ENCODE results near the gene PDP2. TPM values are rescaled to one million over a fixed set of nuclear protein-coding genes. Genes with fewer than 3 reads are reported as not detected.

PDP2 gene
- total RNA-seq, 4 donors from 2014 or later = 2.2 to 5.2 (median 4.1) TPM

DNA sequence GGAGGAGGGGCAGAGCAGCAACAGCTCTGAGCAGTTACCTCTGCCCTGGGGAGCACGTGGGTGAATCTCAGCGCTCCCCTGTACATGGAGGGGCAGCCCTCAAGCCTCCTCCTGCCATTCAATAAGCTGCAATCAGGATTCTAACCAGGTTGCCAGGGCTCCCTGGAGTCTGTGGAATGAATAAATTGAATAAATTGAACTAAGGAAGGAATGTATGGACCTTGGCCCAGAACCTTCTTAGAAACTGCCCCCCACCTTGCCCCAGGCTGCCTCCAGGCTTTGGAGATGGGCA is 39.9 kb downstream of the PDP2 start:
- intact Hi-C loops (cut with DNase I; ENCODE audit: low total_unique reads) = no loop called here
- Histone ChIP-seq H3K27ac (peak overlapping the region; percentile 91 to 99 (median 96)), H3K4me1 (peaks cover 33 to 57% of the 10 kb centered on the region in 2 donors), H3K4me3 (no peak overlapping the region), H3K9me3 (no peaks in the 10 kb centered on the region), H3K27me3 (no peaks in the 10 kb centered on the region), H3K36me3 (peaks cover 0 to 20% of the 10 kb centered on the region in 2 donors)
- in situ Hi-C loops (cut with MboI; ENCODE audit: low sequenced_read_pairs in 4 of 4) = no loop called here
- ATAC-seq (no peak), DNase-seq (no peak)
- no peak for TF ChIP-seq POLR2A (IDR thresholded peaks at IDR 0.05)
- TF ChIP-seq, protein P1, sequence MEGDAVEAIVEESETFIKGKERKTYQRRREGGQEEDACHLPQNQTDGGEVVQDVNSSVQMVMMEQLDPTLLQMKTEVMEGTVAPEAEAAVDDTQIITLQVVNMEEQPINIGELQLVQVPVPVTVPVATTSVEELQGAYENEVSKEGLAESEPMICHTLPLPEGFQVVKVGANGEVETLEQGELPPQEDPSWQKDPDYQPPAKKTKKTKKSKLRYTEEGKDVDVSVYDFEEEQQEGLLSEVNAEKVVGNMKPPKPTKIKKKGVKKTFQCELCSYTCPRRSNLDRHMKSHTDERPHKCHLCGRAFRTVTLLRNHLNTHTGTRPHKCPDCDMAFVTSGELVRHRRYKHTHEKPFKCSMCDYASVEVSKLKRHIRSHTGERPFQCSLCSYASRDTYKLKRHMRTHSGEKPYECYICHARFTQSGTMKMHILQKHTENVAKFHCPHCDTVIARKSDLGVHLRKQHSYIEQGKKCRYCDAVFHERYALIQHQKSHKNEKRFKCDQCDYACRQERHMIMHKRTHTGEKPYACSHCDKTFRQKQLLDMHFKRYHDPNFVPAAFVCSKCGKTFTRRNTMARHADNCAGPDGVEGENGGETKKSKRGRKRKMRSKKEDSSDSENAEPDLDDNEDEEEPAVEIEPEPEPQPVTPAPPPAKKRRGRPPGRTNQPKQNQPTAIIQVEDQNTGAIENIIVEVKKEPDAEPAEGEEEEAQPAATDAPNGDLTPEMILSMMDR (IDR thresholded peaks at IDR 0.05 in 4 of 5, conservative IDR thresholded peaks at IDR 0.05 in 1 of 5) = no peak

DNA sequence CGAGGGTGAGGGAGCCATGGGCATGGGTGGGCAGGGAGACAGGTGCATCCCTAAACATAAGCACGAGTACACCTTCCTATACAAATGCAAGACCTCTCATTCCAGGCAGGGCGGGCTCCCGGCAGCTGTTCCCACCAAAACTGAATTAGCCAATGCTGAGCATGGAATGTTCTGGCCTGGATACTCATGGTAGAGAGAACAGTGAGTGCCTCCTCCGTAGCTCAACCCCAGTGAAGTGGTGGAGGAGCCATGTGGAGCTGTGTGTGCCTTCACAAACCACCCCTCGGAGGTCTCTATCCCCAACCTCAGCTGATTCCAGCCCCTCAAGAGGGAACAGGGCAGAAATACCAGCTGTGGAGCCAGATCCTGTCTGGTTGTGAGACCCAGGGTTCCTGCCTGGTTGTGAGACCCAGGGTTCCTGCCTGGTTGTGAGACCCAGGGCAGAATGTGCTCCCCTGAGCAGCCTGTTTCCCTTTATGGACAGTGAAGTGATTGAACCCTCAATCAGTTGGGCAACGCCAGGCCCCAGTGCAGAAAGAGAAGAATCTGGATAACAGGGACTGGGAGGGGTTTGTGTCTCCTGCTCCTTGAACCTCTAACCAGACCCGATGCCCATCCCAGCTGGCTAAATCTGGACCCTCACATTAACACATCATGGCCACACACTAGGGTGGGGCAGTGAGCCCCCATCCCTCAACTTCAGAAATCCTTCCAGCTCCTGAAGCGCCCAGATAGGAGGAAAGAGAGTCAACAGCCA is 40.8 kb downstream of the PDP2 start:
- Histone ChIP-seq H3K27ac (peak overlapping the region; percentile 91 to 99 (median 96)), H3K4me3 (peak overlapping the region in 1 of 4 donors; percentile 79), H3K27me3 (no peaks in the 10 kb centered on the region), H3K36me3 (peaks cover 0 to 20% of the 10 kb centered on the region in 2 donors), H3K4me1 (peaks cover 37 to 65% of the 10 kb centered on the region in 2 donors), H3K9me3 (no peaks in the 10 kb centered on the region)
- TF ChIP-seq, protein P1 (IDR thresholded peaks at IDR 0.05 in 4 of 5, conservative IDR thresholded peaks at IDR 0.05 in 1 of 5) = no peak
- peak; percentile 32 to 56 for TF ChIP-seq POLR2A (IDR thresholded peaks at IDR 0.05)
- intact Hi-C loops (cut with DNase I; ENCODE audit: low total_unique reads) = no loop called here
- DNase-seq (peak; percentile 61 to 85), ATAC-seq (peak; percentile 39 to 53)
- in situ Hi-C loops (cut with MboI; ENCODE audit: low sequenced_read_pairs in 4 of 4) = no loop called here

DNA sequence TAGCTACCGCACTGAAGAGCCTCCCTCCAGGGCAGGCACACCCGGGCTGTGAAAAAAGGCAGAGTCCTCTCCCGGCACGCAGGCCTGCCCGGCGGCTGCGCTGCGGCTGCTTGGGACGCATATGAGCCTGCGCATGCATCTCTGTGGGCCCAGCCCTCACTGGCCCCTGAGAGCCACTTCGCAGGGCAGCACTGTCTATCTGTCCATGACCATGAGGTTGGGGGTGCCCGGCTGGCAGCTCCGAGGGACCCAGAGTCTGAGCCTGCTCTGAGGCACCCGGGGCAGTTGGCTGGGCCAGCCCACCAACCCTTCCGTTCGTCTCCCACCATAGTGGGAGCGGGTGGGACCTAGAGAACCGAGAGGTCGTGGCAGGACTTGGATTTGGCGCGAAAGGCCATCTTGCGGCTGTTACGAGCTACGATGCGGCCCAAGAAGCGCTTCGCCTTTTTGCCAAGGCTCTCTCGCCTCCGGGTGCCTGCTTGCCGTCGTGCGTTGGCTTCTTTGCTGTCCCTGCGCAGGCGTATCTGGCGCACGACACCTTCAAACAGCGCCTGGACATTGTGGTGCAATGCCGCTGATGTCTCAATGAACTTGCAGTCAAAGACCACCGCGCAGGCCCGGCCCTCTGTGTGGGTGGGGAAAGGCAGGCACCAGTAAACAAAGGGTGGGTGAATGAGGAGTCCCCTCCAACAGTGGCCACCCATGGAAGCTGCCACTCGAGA is 41.6 kb downstream of the PDP2 start:
- ATAC-seq (no peak), DNase-seq (peak in 1 of 2 donors; percentile 83)
- in situ Hi-C loops (cut with MboI; ENCODE audit: low sequenced_read_pairs in 4 of 4) (no loop called here), intact Hi-C loops (cut with DNase I; ENCODE audit: low total_unique reads) (no loop called here)
- Histone ChIP-seq H3K4me1 (peaks cover 44 to 73% of the 10 kb centered on the region in 2 donors), H3K4me3 (peak overlapping the region in 3 of 4 donors; percentile 12 to 79 (median 57)), H3K27me3 (no peaks in the 10 kb centered on the region), H3K27ac (peak overlapping the region; percentile 91 to 99 (median 96)), H3K36me3 (peaks cover 0 to 20% of the 10 kb centered on the region in 2 donors), H3K9me3 (no peaks in the 10 kb centered on the region)
- peak; percentile 5 to 9 for TF ChIP-seq POLR2A (IDR thresholded peaks at IDR 0.05)
- TF ChIP-seq, protein P1 (IDR thresholded peaks at IDR 0.05 in 4 of 5, conservative IDR thresholded peaks at IDR 0.05 in 1 of 5) = no peak

DNA sequence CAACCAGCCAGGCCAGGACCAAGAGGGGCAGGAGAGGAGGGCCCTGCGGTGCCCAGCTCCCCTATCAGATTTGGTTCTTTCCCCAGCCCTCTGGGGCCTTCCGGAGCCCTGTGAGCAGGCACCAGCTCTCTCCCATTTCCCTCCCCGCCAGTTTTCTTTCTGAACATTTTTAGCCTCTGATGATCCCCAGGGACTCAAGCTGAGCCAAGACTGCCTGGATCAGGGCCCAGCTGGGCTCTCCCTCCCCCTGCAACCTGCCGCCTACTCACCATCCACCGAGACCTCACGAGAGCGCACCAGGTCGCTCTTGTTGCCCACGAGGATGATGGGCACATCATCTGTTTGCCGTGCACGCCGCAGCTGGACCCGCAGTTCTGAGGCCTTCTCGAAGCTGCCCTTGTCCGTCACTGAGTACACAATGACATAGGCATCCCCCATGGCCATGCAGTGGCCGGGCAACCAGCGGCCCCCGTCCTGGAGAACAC is 43.0 kb downstream of the PDP2 start:
- Histone ChIP-seq H3K36me3 (peaks cover 0 to 20% of the 10 kb centered on the region in 2 donors), H3K4me1 (peaks cover 56 to 85% of the 10 kb centered on the region in 2 donors), H3K27me3 (no peaks in the 10 kb centered on the region), H3K27ac (peak overlapping the region; percentile 91 to 99 (median 96)), H3K4me3 (peak overlapping the region; percentile 57 to 79 (median 72)), H3K9me3 (no peaks in the 10 kb centered on the region)
- ATAC-seq = peak; percentile 1 to 2
- DNase-seq = peak; percentile 66 to 84
- intact Hi-C loops (cut with DNase I; ENCODE audit: low total_unique reads) (no loop called here), in situ Hi-C loops (cut with MboI; ENCODE audit: low sequenced_read_pairs in 4 of 4) (no loop called here)
- peak; percentile 39 to 55 for TF ChIP-seq POLR2A (IDR thresholded peaks at IDR 0.05)
- TF ChIP-seq, protein P1 (IDR thresholded peaks at IDR 0.05 in 4 of 5, conservative IDR thresholded peaks at IDR 0.05 in 1 of 5) = no peak
